GM18907 (cell line): ENCODE results near the gene MYLK4.

Experiments used
- ATAC-seq: cut with Tn5 transposase; IDR thresholded peaks from one replicate; pipeline ENCODE4 v1.9.1; 2021; ENCODE audit warnings: mild to moderate bottlenecking, moderate library complexity; ENCODE audit not compliant: unreplicated experiment

The MYLK4 gene

GRCh38 chr6:2710412-2710811 is 40.3 kb downstream of the MYLK4 start:
- no peak for ATAC-seq

- ATAC-seq: no peak
These were observed 42.3 kb downstream of the MYLK4 start for GRCh38 chr6:2708456-2708855.

DNA sequence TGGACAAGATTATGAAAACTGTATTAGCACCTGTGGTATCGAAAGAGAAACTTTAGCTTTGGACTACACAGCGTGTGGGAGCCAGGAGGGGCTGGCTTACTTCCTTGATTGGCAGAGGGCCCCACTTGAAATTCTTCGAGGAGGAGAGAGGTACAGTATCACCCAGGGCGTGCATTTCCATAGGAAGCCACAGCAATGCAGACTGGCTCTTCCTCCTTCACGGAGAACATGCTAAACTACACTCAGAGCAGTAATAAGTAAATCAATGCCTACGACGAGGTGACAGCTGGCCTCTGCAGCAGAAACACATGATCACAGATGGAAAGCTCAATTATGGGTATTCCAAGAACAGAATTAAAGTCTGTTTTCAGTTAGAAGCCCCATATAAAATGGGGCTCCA is 44.2 kb downstream of the MYLK4 start:
- no peak for ATAC-seq

DNA sequence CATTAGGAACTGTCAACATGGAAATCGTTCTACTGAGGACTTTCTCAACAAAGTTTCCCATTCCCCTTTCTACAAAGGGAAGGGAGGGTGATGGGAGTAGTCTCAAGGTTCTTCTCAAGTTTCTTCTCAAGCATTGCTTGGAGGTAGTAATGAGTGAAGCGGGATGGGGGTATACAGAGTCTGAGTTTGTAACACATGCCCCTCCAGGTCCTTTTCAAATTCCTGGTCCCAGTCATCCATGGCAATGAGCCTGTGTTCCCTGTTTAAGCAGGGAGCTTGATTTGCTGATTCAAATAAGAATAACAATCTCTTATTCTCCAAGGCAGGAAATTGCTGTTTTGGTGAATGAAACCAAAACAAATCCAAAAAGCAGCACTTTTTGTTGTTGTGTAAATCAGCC is 45.5 kb downstream of the MYLK4 start:
- no peak for ATAC-seq

DNA sequence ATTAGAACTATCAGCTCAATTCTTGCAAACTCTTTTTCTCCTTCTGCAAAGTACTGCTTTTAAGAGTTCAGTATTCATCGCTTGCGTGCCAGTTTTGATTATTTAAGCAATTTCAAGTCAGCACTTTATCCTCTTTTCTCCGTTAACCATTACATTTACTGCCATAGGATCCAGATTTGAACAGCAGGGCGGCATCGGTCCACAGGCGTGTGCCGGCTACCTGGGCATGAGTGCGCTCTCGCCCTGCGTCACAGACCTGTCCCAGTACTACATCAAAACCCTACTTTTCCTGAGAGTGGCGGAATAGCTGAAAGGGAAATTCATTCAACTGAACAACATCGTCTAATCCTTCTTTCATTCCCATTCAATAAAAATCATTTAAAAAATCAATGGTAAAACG is 53.4 kb downstream of the MYLK4 start:
- no peak for ATAC-seq

DNA sequence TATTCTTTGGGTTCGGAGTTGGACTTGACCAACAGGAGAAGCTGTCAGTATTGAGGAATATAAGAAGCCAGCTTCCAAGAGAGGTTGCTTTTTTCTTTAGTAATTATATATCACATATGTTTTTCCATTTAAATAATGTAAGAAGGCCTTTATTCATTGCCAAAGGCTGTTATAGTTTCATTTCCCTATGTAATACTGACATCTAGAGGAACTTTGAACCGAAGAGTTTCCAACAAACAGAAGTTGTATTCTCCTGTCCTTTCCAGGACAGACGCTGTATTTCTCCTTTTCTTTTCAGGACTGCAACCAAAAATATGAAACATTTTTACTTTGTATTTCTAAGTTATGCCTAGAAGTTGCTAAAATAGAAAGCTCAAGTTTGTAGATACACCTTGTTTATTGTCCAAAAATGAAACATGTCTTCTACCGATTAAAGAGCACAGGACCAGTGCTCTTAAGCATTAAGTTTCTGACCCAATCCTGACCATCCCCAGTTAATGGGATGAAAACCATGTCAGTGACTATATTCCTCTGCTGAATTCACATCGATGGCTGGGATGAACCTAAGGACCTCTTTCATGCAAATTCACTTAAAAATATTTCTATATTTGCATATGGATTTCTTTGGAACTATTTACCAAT is 55.1 kb downstream of the MYLK4 start:
- no peak for ATAC-seq

GRCh38 chr6:2693231-2693630 is 57.5 kb downstream of the MYLK4 start:
- ATAC-seq: no peak

- ATAC-seq: no peak
These were observed 62.2 kb downstream of the MYLK4 start for GRCh38 chr6:2688401-2689064.

DNA sequence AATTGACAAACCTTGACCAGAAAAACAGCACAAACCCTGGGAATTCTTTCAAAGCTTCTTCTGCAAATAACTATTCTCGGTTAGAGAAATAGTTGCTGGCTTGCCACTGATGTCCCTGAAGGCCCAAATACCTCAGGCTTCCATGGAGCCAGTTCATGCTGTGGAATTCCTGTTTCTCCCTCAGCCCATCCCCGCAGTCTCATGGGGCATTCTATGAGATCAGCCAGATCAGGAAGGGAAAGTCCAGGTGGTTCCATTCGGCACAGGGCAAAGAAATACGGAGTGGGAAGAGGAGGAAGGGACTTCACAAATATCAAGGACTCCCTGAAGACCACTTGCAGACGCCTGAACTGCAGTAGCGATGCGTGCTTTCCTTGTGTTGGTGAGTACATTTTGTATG is 63.3 kb downstream of the MYLK4 start:
- ATAC-seq: no peak

DNA sequence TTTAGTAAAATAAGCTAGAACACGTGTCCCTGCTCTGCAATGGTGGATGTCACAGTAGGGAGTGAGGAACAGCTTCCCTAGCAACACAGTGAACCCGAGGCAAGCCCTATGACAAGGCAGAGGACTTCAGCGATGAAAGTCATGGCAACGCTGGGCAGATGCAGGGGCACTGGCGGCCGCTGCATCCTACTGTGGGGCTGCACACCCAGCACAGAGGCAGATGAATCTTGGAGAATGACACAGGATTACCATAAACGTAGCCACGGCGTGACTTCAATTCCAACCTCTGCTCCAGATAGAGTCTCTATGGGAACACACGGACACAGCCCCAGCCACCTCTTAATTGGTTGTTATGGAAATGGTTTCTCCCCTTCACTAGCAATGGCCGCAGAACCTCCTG is 64.2 kb downstream of the MYLK4 start:
- ATAC-seq: no peak

- no peak for ATAC-seq
These were observed 65.7 kb downstream of the MYLK4 start for GRCh38 chr6:2684766-2685754.

GRCh38 chr6:2684103-2684749 is 66.5 kb downstream of the MYLK4 start:
- ATAC-seq: no peak

- no peak for ATAC-seq
These were observed 70.3 kb downstream of the MYLK4 start for GRCh38 chr6:2680264-2680922.

- ATAC-seq: no peak
These were observed 73.6 kb downstream of the MYLK4 start for GRCh38 chr6:2677080-2677593.

DNA sequence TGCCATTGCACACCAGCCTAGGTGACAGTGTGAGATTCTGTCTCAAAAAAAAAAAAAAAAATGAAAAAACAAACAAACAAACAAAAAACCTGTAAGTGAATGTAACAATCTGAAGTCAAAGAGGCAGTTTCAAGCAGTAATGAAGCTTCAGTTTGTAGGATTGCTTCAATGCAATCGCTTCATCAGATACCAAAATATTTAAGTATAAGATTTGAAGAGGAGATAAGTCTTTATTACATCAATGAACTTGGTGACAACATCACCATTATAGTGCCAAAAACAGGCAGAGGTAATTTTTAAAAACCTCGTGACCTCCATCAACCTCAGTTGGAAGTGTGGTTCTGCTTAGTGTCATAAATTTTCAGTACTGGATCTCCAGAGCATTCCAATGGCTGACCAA is 74.7 kb downstream of the MYLK4 start:
- no peak for ATAC-seq

DNA sequence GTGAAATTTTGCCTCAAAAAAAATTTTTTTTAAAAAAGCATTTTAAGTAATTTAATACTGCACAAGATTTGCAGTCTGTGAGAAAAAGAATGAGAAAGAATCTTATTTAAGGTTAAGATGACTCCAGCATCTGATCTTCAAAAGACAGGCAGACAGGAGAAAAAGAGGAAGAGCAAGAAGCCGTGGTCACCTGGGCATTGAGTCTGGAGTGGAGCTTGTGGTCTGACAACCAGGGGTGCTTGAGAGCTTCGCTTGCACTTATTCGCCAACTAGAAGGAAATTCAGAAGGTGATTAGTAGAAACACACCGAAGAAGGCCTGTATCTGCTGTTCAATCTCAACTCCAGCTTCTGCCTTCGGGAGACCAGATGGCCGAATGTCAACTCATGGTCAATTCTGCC is 75.9 kb downstream of the MYLK4 start:
- ATAC-seq: no peak

DNA sequence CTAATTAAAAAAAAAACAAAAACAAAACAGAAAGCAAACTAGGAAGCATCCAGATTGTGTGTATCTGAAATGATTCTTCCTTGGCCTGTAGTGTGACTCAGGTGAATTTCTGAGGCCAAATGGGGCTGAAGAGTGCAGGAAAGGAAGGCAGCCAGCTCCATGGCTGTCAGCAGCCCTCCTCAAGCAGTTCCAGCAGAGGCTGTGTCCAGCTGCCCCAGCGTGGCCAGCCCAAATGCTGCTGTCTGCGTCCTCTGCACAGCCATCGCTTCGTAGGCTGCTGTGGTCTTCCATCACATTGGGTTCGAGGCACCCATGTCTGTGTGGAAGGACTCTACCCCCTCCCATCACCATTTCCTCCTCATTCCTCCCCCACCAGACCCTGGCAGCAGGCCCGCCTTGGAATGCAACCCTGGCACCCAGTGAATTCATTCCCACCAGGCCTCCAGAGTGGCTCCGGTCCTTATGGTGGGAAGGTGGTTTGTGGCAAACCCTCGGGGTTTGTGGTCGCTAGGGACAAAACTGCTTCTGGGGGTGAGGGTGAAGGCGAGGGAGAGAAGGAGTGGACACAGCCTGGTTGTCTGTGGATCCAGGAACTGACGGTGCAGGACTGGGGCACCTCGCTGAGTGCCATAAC is 81.5 kb downstream of the MYLK4 start:
- no peak for ATAC-seq

DNA sequence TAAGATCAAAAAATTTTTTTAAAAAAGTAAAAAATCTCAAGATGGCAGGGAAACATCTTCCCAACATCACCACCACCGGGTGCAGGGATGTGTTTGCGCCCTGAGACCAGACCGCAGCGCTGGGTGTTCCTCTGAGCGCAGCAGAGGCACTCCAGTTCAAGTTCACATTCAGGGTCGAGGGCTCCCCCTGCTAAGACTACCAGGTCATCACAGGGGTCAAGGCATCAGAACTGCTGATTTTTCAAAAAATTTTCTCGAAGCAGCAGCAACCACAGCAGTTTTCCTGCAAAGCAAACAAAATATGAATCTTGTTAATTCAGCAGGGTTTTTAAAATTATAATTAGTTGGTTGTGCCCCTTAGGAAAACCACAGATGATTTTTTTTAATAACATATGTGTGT is 83.1 kb downstream of the MYLK4 start:
- ATAC-seq: no peak

GRCh38 chr6:2666906-2667575 is 83.7 kb downstream of the MYLK4 start:
- no peak for ATAC-seq
